ENCODE data around the gene CNGA4.

Gene CNGA4

GRCh38 chr11:6229911-6230310 lies 9.0 kb upstream of the CNGA4 start:
- no peak overlapping the region for H3K4me3 ChIP-seq (ENCODE audit: low read depth, low read length)
- no peak for DNase-seq (ENCODE audit: low read depth, low spot score)
- no peak for TF ChIP-seq CTCF (IDR thresholded peaks at IDR 0.05; ENCODE audit: low read depth, low read length)
- in situ Hi-C loops (cut with HindIII; ENCODE audit: low sequenced_read_pairs): no loop called here

GRCh38 chr11:6232899-6233298 lies 6.0 kb upstream of the CNGA4 start:
- no peak for TF ChIP-seq CTCF (IDR thresholded peaks at IDR 0.05; ENCODE audit: low read depth, low read length)
- H3K4me3 ChIP-seq (ENCODE audit: low read depth, low read length): no peak overlapping the region
- in situ Hi-C loops (cut with HindIII; ENCODE audit: low sequenced_read_pairs): no loop called here
- no peak for DNase-seq (ENCODE audit: low read depth, low spot score)

GRCh38 chr11:6233984-6234386 lies 4.9 kb upstream of the CNGA4 start:
- DNase-seq (ENCODE audit: low read depth, low spot score): no peak
- peak overlapping the region; percentile 93 for H3K4me3 ChIP-seq (ENCODE audit: low read depth, low read length)
- TF ChIP-seq CTCF (IDR thresholded peaks at IDR 0.05; ENCODE audit: low read depth, low read length): no peak
- in situ Hi-C loops (cut with HindIII; ENCODE audit: low sequenced_read_pairs): no loop called here

- no peak for TF ChIP-seq CTCF (IDR thresholded peaks at IDR 0.05; ENCODE audit: low read depth, low read length)
- H3K4me3 ChIP-seq (ENCODE audit: low read depth, low read length): peak within 1 kb of the TSS; percentile 93
- in situ Hi-C loops (cut with HindIII; ENCODE audit: low sequenced_read_pairs): no loop called here
- DNase-seq (ENCODE audit: low read depth, low spot score): peak; percentile 100
Observed at GRCh38 chr11:6234387-6235107, 4.3 kb upstream of the CNGA4 start, which contains the start of gene FHIP1B. FHIP1B (minus strand) TSS chr11:6234636; CDS start chr11:6224516, 10,120 bp downstream.

- no peak for DNase-seq (ENCODE audit: low read depth, low spot score)
- H3K4me3 ChIP-seq (ENCODE audit: low read depth, low read length): no peak overlapping the region
- in situ Hi-C loops (cut with HindIII; ENCODE audit: low sequenced_read_pairs): no loop called here
- TF ChIP-seq CTCF (IDR thresholded peaks at IDR 0.05; ENCODE audit: low read depth, low read length): no peak
Observed at GRCh38 chr11:6237266-6237665, 1.6 kb upstream of the CNGA4 start.

- TF ChIP-seq CTCF (IDR thresholded peaks at IDR 0.05; ENCODE audit: low read depth, low read length): no peak
- no peak overlapping the region for H3K4me3 ChIP-seq (ENCODE audit: low read depth, low read length)
- DNase-seq (ENCODE audit: low read depth, low spot score): no peak
- in situ Hi-C loops (cut with HindIII; ENCODE audit: low sequenced_read_pairs): no loop called here
Observed at GRCh38 chr11:6237761-6238302, 1.1 kb upstream of the CNGA4 start.
